ENCODE data around the gene RNF215.

GRCh38 chr22:30427871-30428270 lies 40.7 kb upstream of the RNF215 start:
- TF ChIP-seq CTCF (IDR thresholded peaks at IDR 0.05) (no peak), POLR2A (IDR thresholded peaks at IDR 0.05) (no peak)
